Measurements from ENCODE around the gene FBXO31. TPM values are rescaled to one million over a fixed set of nuclear protein-coding genes. Genes with fewer than 3 reads are reported as not detected.

FBXO31 gene
- total and polyA plus RNA-seq, 2 of the 13 experiments (the other 11 are each of a cell fraction or from before 2014, with no cell fraction given), result 92.4 to 101 TPM

DNA sequence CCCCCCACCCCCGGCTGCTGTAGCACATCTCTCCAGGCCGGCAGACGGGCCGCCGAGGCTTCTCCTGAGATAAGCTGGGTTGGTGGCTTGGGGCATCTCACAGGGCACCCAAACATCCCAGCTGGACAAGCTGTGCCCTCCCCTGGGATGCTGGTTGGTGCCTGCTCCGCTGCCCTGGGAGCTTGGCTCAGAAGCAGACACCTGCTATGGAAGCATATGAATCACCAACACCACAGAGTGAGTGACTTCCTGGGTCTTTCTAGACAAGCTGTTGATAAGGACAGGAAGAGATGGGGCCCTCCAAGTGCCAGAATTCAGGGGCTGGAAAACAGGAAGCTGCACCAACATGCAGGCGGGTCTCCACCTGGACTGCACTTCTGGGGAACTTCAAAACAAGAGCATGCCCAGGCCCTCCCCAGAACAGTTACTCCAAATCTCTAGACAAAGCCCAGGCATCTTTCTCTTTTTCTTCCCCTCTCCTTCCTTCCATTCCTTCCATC is 80.1 kb downstream of the FBXO31 start (continued):
- TF ChIP-seq SMAD3 (CRISPR knock-in tag; IDR thresholded peaks at IDR 0.05) (no peak), ZNF557 (CRISPR knock-in tag; IDR thresholded peaks at IDR 0.05) (no peak), SAP130 (CRISPR knock-in tag; IDR thresholded peaks at IDR 0.05; ENCODE audit: low read depth) (0 out of 2 replicates have a peak, but pooled peaks have one; percentile 24), FOSL1 (CRISPR knock-in tag; IDR thresholded peaks at IDR 0.05; ENCODE audit: borderline replicate concordance) (no peak), FOXA1 (IDR thresholded peaks at IDR 0.05) (no peak), FOXA1 (CRISPR knock-in tag; IDR thresholded peaks at IDR 0.05) (no peak)
- TF ChIP-seq, protein P1, sequence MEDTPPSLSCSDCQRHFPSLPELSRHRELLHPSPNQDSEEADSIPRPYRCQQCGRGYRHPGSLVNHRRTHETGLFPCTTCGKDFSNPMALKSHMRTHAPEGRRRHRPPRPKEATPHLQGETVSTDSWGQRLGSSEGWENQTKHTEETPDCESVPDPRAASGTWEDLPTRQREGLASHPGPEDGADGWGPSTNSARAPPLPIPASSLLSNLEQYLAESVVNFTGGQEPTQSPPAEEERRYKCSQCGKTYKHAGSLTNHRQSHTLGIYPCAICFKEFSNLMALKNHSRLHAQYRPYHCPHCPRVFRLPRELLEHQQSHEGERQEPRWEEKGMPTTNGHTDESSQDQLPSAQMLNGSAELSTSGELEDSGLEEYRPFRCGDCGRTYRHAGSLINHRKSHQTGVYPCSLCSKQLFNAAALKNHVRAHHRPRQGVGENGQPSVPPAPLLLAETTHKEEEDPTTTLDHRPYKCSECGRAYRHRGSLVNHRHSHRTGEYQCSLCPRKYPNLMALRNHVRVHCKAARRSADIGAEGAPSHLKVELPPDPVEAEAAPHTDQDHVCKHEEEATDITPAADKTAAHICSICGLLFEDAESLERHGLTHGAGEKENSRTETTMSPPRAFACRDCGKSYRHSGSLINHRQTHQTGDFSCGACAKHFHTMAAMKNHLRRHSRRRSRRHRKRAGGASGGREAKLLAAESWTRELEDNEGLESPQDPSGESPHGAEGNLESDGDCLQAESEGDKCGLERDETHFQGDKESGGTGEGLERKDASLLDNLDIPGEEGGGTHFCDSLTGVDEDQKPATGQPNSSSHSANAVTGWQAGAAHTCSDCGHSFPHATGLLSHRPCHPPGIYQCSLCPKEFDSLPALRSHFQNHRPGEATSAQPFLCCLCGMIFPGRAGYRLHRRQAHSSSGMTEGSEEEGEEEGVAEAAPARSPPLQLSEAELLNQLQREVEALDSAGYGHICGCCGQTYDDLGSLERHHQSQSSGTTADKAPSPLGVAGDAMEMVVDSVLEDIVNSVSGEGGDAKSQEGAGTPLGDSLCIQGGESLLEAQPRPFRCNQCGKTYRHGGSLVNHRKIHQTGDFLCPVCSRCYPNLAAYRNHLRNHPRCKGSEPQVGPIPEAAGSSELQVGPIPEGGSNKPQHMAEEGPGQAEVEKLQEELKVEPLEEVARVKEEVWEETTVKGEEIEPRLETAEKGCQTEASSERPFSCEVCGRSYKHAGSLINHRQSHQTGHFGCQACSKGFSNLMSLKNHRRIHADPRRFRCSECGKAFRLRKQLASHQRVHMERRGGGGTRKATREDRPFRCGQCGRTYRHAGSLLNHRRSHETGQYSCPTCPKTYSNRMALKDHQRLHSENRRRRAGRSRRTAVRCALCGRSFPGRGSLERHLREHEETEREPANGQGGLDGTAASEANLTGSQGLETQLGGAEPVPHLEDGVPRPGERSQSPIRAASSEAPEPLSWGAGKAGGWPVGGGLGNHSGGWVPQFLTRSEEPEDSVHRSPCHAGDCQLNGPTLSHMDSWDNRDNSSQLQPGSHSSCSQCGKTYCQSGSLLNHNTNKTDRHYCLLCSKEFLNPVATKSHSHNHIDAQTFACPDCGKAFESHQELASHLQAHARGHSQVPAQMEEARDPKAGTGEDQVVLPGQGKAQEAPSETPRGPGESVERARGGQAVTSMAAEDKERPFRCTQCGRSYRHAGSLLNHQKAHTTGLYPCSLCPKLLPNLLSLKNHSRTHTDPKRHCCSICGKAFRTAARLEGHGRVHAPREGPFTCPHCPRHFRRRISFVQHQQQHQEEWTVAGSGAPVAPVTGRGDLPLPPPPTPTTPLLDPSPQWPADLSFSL (CRISPR knock-in tag; IDR thresholded peaks at IDR 0.05), result no peak

Measured in HepG2 (cell line).